ENCODE data around the gene KCNH2.

KCNH2 gene

DNA sequence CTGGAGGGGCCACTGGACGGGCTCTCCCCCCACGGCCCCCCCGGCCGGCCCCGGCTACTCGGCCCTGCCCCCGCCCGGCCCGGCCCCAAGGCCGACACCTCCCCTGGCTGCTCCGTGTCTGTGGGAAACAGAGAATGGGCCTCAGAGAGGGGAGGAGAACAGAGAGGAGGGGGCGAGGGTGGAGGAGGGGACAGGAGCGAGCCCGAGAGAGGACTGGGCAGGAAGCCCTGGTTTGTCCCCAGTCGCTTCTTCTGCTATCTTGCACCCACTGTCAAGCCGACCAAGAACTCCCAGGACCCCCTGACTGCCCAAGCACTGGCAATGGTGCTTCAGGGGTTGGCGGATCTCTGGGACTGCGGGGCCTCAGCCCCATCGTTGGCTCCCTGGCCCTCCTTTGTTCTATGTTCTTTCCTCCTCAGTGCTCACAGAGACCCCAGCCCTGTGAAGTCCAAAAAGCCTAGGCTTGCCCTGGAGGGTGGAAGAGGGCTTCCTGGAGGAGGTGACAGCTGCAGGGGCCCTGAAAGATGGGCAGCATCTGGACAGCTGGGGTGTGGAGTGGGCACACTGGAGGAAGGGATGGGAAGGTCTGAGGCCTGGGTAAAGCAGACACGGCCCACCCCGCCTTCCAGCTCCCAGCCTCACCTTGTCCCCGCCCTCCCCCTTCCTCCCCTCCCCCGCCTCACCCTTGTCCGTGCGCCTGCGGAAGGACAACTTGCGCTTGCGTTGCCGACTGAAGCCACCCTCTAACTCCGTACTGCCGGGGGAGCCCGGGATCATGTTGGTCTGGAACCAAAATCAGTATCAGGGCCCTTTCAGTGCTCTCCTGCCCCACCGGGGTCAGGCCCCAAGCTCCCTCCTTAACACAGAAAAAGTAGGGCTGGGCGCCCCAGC lies 30.1 kb downstream of the KCNH2 start:
- no peak for DNase-seq (ENCODE audit: low spot score)

DNA sequence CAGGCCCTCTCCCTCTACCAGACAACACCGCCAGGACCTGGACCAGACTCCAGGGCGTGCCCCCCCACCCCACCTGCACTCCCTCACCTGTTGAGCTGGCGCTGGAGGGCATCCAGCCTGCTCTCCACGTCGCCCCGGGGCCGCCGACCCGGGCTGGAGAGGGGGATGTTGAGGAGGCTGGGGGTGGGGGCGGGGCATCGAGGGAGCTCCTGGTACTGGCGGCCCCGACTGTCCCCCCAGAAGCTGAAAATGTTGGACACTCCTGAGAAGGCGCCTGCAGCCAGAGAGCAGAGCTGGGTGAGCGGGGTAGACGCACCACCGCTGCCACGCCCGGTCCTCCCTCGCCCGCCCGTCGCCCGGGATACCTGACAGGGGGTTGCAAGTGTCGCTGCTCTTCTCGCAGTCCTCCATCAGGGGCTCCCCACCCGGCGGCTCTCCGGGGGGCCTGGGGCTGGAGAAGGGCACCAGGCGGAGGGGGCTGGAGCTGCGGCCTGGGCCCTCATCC lies 30.8 kb downstream of the KCNH2 start:
- no peak for DNase-seq (ENCODE audit: low spot score)

DNA sequence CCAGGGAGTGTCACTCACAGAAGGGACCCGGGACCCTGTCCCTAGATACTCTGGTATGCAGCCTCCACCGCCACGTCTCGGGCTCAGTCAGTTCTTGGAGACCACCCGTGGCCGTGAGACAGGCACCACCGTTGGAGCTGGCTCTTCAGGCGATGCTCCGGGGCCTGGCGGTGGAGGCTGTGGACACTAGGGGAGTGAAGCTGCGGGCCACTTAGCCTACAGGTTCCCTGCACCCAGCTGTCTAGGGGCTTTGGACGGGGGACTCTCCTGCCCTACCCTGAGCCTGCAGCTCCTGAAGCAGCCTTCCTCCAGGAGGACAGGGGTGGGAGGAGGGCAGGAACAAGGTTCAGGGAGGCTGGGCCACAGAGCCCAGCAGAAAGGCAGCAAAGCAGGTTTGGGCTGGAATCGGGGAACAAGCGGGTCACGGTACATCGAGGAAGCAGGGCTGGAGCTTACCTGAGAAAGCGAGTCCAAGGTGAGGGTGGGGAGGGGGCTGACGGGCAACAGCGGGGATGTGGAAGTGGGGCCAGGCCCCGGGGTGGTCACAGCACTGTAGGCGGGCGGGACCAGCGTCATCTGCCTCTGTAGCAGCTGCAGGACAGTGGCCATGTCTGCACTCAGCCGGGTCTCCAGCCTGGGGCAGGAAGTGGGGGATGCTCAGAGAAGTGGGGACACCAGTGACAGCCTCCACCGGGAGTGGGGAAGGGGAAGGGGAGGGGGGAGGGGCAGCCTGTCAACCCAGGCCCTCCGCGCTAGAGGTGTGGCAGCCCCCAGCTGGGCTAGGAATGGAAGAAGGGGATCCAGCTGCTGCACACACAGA lies 31.5 kb downstream of the KCNH2 start:
- DNase-seq (ENCODE audit: low spot score): no peak

DNA sequence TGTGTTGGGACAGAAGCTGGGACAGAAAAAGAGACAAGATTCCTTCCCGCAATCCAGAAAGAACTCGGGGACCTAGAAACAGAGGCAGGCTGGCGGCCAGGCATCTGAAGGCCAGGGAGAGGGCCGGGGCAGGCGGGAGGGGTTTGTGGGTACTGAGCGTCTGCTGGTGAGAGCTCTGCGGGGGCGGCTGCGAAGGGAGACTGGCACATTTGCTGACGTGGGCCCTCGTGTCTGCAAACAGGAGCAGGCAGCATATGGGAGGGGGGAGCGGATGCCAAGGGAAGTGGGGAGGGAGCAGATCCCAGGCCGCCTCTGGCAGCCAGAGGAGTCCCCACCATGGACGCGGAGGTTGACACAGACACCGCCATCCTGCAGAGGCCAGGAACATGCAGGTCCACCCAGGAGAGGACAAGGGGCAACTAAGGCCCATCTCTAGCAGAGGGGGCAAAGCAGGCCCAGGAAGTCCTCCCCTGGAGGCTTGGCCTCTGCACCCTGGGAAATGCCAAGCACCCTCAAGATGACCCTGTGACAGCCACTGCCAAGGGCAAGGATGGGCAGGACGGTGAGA lies 32.2 kb downstream of the KCNH2 start:
- peak; percentile 84 for DNase-seq (ENCODE audit: low spot score)

DNA sequence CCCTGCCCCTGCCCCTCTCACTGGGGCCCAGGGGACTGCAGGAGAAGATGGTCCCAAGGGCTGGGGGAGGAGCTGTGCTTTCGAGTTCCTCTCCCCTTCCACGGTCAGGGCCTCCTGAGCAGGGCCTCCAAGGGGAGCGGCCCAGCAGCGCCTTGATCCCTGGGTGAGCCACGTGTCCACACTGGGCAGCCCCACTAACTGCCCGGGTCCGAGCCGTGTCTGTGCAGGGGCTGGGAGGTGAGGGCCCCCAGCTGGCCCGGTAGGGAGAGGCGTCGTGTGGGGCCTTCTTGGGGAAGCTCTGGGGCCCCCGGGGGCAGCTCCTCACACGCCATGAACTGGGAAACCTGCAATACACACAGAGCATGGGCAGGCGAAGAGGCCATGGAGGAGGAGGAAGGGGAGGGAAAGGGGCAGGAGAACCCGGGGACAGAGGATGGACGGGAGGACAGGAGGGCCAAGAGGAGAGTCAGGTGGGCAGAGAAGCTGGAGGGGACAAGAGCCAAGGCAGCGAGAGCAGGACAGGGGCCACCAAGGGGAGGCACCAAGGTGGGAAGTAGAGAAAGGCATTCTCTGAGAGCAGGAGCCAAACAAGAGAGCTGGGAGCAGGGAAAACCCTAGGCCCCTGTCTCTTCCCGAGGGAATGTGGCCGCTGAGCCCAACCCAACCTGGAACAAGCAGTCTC lies 32.8 kb downstream of the KCNH2 start:
- DNase-seq (ENCODE audit: low spot score): no peak

DNA sequence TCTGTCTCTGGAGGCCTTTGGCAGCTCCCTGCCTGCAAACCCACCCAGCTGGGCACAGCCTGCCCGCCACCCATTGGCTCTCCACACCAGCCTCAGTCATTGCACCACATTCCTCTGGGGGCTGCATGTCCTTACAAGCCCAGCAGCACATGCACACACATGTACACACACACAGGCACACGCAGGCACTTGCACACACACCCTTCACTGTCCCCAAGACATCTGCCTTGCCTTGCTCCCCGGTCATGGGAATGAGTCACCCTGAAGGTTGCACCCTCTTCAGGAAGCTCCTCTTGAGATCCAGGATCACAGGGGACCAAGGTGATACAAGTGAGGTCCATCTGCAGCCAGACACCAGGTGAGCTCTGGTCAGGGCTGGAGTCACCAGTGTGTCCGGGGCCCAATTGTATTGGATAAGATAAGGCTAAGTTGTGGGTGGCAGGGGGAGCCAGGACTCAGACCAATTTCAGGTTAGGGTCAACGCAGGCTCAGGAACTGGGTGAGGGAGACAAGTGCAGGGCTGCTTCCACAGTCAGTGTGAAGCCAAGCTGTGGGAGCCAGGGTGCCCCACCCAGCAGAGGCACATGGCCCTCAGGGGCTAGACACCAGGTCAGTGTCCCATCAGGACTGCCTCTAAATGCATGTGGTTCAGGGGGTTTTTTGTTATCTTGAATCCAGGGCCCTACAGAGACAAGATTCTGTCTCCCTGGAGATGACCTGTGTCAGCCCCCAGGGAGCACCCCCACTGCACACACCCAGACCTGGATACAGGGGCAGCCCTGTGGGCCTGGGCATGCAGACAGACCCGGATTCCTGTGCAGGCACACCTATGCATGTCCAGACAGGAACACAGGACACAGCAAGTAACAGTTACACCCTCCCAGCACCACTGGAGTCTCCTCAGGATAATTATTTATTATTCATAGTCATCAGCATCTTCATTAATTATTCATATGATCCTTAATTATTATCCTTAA lies 33.8 kb downstream of the KCNH2 start:
- no peak for DNase-seq (ENCODE audit: low spot score)

DNA sequence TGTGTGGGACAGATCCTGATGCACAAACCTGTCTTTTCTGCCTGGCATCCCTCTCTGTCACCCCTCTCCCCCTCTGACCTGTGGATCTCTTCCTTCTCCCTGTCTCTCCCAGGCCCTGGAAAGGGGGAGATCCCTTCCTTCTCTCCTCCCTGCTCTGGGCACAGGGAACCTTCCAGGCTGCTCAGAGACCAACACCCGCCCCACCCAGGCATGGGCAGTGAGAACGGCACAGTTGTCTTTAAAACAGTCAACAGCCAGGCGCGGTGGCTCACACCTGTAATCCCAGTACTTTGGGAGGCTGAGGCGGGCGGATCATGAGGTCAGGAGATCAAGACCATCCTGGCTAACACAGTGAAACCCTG lies 34.7 kb downstream of the KCNH2 start:
- no peak for DNase-seq (ENCODE audit: low spot score)

DNA sequence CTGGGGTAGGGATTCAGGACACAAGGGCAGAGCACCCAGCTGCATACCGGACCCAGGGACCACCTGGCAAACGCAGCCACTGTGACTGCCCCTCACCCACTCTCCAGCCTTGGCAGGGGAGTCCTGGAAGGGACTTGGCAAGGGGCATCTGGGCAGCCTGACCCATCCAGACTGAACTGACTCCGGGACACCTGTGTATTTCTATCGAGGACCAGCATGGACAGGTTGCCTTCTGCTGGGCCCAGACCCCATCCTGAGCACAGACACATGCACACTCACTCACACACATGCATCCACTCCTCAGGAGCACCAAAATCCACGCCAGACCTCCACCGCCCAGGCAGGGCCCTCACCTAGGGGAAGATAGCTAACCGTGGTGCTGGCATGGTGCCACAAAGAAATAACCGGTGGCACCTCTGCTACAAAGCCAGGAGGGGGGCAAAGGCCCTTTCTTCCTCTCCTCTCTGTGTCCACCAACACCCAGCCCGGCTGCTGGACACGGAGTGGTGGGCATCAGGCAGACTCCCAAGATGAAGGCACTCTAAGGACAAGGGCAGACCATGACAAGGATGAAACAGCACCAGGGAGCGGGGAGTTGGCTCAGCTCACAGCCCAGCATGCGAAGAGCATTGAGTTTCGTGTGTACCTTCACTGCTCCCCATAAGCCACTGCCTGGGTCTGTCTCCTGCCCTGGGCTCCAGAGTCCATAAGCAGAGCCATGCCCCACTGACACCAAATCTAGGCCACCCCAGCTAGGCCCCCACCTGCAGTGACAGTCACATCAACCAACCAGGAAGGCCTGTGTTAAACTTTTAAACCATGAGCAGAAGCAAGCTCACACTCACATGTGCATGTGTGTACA lies 35.3 kb downstream of the KCNH2 start:
- DNase-seq (ENCODE audit: low spot score): peak; percentile 37

DNA sequence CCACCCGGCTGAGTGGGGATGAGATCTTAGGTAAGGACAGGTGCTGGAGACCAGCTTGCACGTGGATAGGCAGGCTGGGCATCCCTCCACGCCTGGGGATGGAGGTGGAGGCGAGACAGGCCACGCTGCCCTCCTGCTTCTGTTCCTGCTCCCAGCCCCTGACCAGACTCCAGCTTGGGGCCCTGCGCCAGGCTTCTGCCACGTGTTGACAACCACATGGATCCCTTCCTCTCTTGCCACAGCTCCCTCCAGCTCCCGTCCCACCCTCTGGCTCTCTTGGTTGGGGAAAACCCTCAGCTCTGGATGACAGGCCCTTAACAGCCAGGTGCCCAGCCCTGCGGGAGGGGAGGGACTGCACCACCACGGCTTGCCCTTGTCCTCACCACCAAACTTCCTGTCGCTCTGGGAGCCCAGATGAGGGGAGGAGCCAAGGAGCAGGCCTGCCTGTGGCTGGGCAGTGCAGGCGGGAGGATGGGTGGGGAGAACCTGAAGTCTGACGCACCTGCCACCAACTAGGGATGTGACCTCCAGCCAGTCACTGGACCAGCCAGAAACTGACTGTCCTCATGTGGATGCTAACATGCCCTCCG lies 36.0 kb downstream of the KCNH2 start:
- peak; percentile 67 for DNase-seq (ENCODE audit: low spot score)

DNA sequence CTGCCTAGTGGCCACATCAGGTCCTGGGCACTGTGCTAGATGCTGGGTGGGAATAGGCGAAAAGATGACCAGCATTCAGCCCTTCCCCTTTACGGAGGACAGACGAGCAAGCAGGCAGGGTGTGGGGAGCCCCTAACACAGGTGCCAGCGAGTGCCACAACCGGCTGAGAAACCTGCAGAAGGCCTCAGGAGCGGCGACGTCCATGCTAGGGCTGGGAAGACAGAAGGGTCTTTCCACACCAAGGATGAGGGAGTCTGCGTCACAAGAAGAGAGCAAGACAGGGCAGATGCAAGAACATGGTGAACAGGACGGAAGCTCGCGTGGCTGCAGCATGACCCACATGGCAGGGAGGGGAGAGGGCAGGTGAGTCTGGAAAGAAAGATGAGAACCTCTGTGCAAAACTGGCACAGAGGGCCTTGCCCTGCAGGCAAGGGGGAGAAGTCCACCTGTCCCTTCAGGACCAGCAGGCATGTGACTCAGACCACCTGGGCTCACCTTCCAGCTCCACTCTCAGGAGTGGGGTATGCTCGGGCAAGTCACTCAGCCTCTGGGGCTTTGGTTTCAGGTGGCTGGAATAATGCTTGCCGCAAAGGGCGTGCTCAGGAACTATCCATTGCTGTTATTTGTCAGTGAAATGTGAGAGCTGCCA lies 36.6 kb downstream of the KCNH2 start:
- no peak for DNase-seq (ENCODE audit: low spot score)

DNA sequence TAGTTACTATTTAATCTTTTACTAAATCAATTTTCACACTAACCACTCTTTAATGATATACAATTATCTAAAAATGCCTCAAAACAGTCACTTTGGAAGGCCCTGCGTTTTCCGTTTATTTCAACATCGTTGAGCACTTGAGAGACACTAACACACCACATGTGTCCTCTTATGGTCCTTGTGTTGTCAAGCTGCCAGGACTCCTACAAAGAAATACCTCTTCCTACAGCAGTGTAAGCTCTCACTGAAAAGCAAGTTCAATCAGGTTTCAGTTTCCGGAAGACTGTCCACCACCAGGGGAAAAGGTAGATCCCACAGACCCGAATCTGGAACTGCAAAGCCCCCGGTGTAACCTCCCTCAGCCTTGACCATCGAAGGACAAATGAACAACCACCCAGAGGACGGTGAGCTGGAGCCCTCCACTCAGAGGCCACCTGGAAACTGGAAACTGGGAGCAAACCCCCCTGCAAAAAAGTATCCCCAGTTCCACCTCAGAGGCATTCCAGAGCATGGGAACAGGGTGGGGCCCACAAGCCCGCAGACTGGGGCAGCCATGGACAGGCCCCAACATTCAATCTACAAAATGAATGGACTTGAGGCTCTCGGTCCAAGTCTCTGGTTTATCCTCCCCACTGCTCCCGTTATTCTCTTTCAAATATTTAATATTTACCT lies 37.6 kb downstream of the KCNH2 start:
- DNase-seq (ENCODE audit: low spot score): no peak

DNA sequence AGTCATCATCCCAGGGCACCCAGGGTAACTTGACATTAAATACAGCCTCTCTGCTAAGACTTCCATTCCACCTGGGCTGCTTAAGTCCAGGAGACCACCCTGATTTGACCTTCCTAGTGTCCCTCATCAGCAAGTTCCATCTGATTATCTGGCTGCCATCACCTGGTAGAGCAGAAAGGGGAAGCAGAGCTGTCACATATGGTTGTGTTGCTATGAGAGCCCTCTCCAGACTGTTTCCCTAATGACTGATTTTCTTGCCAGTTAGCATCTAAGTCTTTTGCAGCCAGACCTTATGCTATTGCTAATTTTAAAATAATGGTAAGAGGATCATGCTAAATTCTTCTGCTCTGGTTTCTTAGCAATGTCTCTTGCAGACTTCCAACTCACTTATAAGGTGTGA lies 38.7 kb downstream of the KCNH2 start:
- DNase-seq (ENCODE audit: low spot score): no peak

DNA sequence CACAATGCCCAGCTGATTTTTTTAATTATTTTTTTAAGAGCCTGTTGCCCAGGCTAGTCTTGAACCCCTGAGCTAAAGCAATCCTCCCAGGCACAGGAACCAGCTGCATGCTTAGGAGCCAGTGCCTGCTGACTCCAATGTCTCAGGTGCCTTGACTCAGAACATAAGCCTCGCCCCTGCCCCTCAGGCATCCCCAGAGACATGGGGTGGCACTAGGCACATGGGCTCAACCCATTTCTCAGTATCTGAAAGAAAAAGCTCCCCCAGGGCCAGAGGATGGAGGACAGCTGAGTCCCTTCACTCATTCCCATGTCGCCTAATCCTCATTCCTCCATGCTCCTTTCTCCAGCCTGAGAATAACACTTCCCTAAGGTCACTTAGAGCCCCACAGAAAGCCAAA lies 39.1 kb downstream of the KCNH2 start:
- DNase-seq (ENCODE audit: low spot score): no peak

DNA sequence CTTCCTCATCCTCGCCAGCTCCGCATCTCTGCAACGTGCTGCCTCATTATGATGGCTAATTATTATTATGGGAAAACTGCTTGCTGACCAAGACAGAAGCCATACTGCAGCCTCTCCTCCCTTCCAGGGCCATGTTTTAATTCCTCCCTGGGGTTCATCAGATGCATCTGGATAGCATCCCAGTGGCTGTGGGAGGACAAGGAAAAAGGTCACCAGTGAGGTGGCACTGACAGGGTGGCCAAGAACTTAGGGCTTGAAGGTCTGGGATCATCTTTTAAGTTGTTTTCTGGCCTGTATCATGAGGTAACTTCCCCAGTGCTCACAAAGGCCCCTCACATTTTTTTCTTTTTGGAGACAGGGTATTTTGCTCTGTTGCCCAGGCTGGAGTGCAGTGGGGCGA lies 39.6 kb downstream of the KCNH2 start:
- no peak for DNase-seq (ENCODE audit: low spot score)

DNA sequence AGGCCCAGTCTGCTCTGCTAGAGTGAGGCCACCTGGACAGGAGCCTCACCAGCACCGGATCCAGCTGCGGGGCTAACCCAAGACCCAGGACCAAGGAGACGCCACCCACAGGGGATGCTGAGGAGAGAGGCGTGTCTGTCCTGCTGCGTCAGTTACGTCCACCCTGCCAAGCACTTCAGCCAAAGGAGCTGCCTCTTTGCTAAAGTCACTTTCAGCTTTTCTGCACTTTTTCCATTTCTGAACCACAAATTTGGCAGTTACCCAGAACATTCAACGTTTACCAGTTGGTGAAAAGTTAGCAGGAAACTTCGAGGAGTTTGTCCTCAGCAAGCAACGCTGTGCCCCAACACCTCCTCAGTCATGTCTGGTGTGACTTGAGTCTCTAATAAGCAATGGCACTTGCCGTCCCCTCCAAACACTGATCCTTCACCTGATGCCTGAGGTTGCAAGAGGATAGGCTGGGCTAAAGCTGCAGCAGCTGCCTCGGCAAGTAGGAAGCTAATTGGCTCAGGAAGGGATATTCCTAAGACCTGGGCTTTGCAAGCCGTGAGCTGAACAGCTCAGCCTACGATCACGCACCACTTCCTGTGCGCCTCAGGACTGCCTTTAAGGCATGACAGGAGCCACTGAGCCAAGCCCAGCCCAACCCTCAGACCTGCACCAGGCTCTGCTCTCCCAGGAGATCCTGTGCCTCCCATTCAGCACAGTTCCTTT lies 40.1 kb downstream of the KCNH2 start:
- DNase-seq (ENCODE audit: low spot score): no peak

DNA sequence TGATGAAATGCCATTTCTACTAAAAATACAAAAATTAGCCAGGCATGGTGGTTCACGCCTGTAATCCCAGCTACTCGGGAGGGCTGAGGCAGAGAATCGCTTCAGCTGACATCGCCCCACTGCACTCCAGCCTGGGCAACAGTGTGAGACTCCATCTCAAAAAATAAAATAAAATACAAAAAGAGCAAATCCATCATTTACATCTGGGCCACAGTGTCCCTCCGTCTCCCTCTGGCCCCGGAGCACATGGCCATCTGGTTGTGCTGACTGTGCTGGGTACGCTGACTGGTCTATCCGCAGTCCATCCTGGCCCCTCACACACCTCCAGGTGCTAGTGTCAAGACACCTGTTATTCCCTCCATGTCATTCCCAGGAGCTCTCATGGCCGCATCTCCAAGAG lies 42.1 kb downstream of the KCNH2 start:
- no peak for DNase-seq (ENCODE audit: low spot score)

DNA sequence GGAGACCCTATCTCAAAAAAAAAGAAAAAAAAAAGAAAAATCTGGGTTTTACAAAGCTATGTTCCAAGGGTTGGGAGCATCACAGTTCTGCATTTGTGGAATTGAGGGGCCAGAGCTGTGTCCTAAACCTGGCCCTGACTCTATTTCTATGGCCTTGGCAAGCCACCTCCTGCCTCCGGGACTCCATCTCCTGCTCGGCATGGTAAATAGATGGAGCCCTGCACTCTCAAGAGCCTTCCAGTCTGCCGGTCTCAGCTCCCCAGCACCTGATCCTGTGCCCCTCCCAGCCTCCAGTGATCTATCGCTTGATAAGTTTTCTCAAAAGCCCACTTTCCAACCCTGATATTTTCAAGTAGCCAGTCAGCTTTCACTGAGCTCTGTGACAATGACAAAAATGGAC lies 43.0 kb downstream of the KCNH2 start:
- no peak for DNase-seq (ENCODE audit: low spot score)

Data from cerebellar cortex (tissue), 1 donor.